Sigmoid colon (tissue), 4 donors: ENCODE results near the gene SNCAIP.

Experiments used
- POLR2A ChIP-seq, 2 donors: fragments of 450-650 bp; IDR thresholded peaks; one replicate each; pipeline ENCODE4 v1.6.1; 2016; ENCODE audit warnings: antibody characterized with exemption in 2 of 2, mild to moderate bottlenecking in 2 of 2, moderate library complexity in 2 of 2
- POLR2AphosphoS5 ChIP-seq, 4 donors: sonication (generic); formaldehyde crosslinking; IDR thresholded peaks; one replicate each; pipeline ENCODE4 v1.6.1; 2017; ENCODE audit warnings: antibody characterized with exemption in 4 of 4

GRCh38 chr5:122391621-122392020 is 79.6 kb downstream of the SNCAIP start:
- no peak for TF ChIP-seq POLR2AphosphoS5 (IDR thresholded peaks at IDR 0.05)
- TF ChIP-seq POLR2A (IDR thresholded peaks at IDR 0.05), result no peak
